Activated B cell treated with CpG ODN at 0.5 μM for 24 hours (primary cell): ENCODE data around the gene TEX14. TPM values are rescaled to one million over a fixed set of nuclear protein-coding genes. Genes with fewer than 3 reads are reported as not detected.

ENCODE experiments used
- ATAC-seq: fragments of 200-7000 bp; cut with Tn5 transposase; one replicate; pipeline ENCODE4 v1.10.0; 2021; ENCODE audit warnings: low read depth, mild to moderate bottlenecking, moderate library complexity
- CTCF ChIA-PET: fragments of 350-600 bp; sonication (Branson Sonifier 250); formaldehyde crosslinking; loops from one replicate; lab custom pipeline; 2021; ENCODE audit warnings: antibody characterized with exemption; lab: Charles Lee
- POLR2A ChIA-PET: fragments of 350-600 bp; sonication (Branson Sonifier 250); formaldehyde crosslinking; loops from one replicate; lab custom pipeline; 2021; ENCODE audit warnings: antibody characterized with exemption; lab: Charles Lee
- DNase-seq: peaks from one replicate; pipeline ENCODE4 v3.0.0; 2022
- H3K27ac Mint-ChIP-seq: one replicate; pipeline ENCODE4 v1.8.0; 2020; ENCODE audit warnings: mixed read lengths
- H3K27me3 Mint-ChIP-seq: one replicate; pipeline ENCODE4 v1.8.0; 2021; ENCODE audit warnings: mixed read lengths
- H3K36me3 Mint-ChIP-seq: one replicate; pipeline ENCODE4 v1.8.0; 2021; ENCODE audit warnings: low read depth, mixed read lengths
- H3K4me1 Mint-ChIP-seq: one replicate; pipeline ENCODE4 v1.8.0; 2021; ENCODE audit warnings: mixed read lengths
- H3K4me3 Mint-ChIP-seq: one replicate; pipeline ENCODE4 v1.8.0; 2020; ENCODE audit warnings: mild to moderate bottlenecking, mixed read lengths
- H3K9me3 Mint-ChIP-seq: one replicate; pipeline ENCODE4 v1.8.0; 2020; ENCODE audit warnings: mixed read lengths
- intact Hi-C: fragments of 100-400 bp; cut with micrococcal nuclease; formaldehyde crosslinking; loops from one replicate; pipeline ENCODE4 v1.15.1; 2024
- total RNA-seq: library from RNA; stranded (reverse); gene quantifications from 2 replicates; pipeline ENCODE4 v1.2.3, GENCODE V29; 2022
- TF ChIP-seq, protein P1 (sequence below): fragments of 200-600 bp; IDR thresholded peaks from one replicate; pipeline ENCODE4 v1.8.0; 2022; ENCODE audit warnings: antibody characterized with exemption, mild to moderate bottlenecking

The TEX14 gene
- total RNA-seq, 1 donor from 2014 or later: 0.16 TPM

DNA sequence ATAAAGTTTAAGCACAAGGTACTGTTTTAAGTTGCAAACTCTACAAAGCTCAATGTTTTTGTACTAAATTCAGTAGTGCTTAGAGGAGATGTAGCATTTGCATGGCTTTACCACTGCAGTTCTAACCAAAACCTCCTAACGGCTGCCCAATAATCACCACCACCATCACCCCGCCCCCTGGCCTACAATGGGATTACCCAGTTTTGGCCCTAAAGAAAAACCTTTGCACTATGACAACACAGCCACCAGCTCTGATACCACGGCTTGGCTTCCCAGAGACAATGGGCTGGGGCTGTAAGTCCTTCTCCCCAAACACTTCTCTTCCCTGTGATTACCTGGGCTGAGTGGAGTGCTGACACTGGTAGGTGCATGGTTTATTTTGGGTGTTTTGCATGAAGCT is 119.0 kb downstream of the TEX14 start:
- no peak for DNase-seq
- TF ChIP-seq, protein P1, sequence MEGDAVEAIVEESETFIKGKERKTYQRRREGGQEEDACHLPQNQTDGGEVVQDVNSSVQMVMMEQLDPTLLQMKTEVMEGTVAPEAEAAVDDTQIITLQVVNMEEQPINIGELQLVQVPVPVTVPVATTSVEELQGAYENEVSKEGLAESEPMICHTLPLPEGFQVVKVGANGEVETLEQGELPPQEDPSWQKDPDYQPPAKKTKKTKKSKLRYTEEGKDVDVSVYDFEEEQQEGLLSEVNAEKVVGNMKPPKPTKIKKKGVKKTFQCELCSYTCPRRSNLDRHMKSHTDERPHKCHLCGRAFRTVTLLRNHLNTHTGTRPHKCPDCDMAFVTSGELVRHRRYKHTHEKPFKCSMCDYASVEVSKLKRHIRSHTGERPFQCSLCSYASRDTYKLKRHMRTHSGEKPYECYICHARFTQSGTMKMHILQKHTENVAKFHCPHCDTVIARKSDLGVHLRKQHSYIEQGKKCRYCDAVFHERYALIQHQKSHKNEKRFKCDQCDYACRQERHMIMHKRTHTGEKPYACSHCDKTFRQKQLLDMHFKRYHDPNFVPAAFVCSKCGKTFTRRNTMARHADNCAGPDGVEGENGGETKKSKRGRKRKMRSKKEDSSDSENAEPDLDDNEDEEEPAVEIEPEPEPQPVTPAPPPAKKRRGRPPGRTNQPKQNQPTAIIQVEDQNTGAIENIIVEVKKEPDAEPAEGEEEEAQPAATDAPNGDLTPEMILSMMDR: no peak
- ChIA-PET CTCF (interaction anchor here (0.7 kb wide), 1 partner anchor 11 kb away, joined by 3 read pairs; no protein-coding TSS in a partner anchor), POLR2A (no interaction called here)
- Mint-ChIP-seq H3K27ac (no peak overlapping the region), H3K27me3 (no peaks in the 10 kb centered on the region), H3K36me3 (no peaks in the 10 kb centered on the region), H3K4me3 (no peak overlapping the region), H3K4me1 (no peaks in the 10 kb centered on the region), H3K9me3 (no peaks in the 10 kb centered on the region)
- intact Hi-C loops: no loop called here
- no peak for ATAC-seq

DNA sequence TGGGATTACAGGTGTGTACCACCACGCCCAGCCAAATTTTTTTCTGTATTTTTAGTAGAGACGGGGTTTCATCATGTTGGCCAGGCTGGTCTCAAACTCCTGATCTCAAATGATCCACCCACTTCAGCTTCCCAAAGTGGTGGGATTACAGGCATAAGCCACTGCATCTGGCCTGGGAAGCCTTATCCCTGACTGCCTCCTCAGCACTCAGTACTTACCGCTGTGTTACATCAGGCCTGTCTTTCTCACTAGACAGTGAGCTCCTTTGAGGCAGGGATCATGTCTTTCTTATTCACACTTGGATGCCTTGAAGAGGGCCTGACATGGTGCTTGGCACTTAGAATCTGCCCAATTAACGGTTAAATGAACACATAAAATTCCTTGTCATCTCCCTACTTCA is 121.1 kb downstream of the TEX14 start:
- ChIA-PET POLR2A (no interaction called here), CTCF (no interaction called here)
- TF ChIP-seq, protein P1: no peak
- Mint-ChIP-seq H3K9me3 (no peaks in the 10 kb centered on the region), H3K27me3 (no peaks in the 10 kb centered on the region), H3K4me3 (no peak overlapping the region), H3K4me1 (no peaks in the 10 kb centered on the region), H3K27ac (no peak overlapping the region), H3K36me3 (no peaks in the 10 kb centered on the region)
- ATAC-seq (no peak), DNase-seq (no peak)
- intact Hi-C loops: no loop called here

DNA sequence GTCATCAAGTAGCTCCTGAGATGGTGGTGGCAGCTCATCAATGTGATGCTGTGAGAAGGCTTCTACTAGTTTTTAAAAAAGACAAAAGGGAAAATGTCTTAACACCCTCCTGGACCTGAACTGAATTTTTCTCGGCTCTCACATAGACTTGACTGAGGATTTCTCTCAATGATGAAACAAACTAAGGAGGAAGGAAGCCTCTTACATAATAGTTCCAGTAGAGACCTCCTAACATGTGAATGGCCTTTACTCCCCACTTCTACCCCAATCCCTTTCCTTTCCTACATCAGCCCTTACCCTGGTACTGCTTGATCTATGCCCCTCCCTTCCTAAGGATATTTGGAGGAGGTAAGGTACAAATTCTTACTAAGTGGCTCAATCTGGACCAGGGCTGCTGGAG is 122.6 kb downstream of the TEX14 start:
- TF ChIP-seq, protein P1: no peak
- POLR2A ChIA-PET: no interaction called here
- Mint-ChIP-seq H3K27ac (no peak overlapping the region), H3K9me3 (no peaks in the 10 kb centered on the region), H3K4me1 (no peaks in the 10 kb centered on the region), H3K36me3 (no peaks in the 10 kb centered on the region), H3K4me3 (no peak overlapping the region), H3K27me3 (no peaks in the 10 kb centered on the region)
- CTCF ChIA-PET: no interaction called here
- ATAC-seq: no peak
- DNase-seq: no peak
- intact Hi-C loops: no loop called here

DNA sequence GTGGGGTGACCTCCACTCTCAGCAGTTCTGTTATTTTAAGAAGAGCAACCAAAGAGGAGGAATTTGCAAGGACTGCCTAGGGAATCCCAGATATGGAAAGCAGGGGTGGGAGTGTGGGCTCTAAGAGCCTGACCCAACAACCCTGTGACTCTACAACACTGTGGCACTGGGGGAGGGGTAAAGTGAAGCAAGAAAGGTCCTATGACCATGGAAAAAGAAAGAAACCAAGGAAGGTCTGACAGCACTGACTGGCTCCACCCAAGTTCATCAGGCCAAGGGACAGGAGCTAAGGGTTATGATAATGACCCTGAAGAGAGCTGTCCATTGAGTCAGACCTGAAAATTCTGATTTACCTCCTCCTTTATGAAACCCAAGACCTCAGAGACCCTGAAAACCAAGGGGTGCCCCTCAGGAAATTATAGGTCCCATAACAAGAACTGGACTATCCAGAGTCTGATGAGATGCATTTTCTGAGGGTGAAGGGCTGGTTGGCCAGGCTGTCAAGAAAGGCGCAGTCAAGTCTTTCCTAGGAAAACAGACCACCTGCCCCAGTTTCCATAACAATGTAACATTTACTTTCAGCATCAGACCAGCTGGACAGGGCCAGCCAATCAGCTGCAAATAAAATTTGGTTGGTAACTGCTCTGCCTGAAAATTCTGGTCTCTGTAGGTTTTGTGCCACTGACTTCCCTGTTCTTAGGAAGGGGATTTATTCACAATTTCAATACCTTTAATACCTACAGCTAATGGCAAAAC is 123.6 kb downstream of the TEX14 start:
- intact Hi-C loops: no loop called here
- CTCF ChIA-PET: no interaction called here
- ATAC-seq: no peak
- TF ChIP-seq, protein P1: no peak
- no peak overlapping the region for H3K4me3 Mint-ChIP-seq
- H3K9me3 Mint-ChIP-seq: no peaks in the 10 kb centered on the region
- no peaks in the 10 kb centered on the region for H3K4me1 Mint-ChIP-seq
- no peaks in the 10 kb centered on the region for H3K36me3 Mint-ChIP-seq
- POLR2A ChIA-PET: no interaction called here
- no peak overlapping the region for H3K27ac Mint-ChIP-seq
- no peaks in the 10 kb centered on the region for H3K27me3 Mint-ChIP-seq
- no peak for DNase-seq

DNA sequence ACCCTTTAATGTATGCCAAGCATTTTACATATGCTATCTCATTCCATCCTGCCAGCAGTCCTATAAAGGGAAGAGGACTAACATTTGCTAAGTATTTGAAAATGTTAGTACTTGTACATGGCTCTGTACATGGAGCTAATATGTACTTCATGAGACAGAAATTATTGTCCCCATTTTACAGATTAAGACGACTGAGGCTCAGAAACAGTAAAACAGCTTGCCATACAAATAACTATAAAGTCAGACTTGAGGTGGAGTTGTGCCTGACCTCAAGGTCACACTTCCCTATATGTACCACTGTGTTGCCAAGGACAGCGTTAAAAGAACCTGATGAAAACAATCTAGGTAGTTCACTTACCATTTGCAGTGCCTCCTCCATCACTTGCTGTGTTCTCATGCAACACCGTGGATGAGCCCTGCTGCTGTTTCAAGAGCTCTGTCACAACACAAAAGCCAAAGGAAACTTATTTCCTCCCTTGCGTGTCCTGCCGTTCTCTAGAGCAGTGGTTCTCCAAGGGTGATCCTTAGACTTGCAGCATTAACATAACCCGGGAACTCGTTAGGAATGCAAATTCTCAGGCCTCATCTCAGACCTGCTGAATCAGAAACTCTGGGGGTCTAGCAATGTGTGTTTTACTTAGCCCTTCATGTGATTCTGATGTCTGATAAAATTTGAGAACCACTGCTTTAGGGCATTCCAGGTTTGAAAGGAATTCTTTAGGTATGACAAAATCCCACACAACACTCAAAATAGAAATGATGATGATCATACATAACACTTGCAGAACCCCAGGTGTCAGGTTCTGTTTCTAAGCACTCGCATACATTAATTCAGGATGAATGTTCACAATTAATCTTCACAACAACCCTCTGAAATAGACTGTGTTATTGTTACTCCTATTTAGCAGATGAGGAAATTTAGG is 126.2 kb downstream of the TEX14 start:
- Mint-ChIP-seq H3K27ac (no peak overlapping the region), H3K9me3 (no peaks in the 10 kb centered on the region), H3K4me1 (no peaks in the 10 kb centered on the region), H3K4me3 (no peak overlapping the region), H3K27me3 (no peaks in the 10 kb centered on the region), H3K36me3 (no peaks in the 10 kb centered on the region)
- ChIA-PET CTCF (interaction anchor here (1.0 kb wide), 1 partner anchor 12 kb away, joined by 3 read pairs; no protein-coding TSS in a partner anchor), POLR2A (interaction anchor here (0.6 to 1.3 kb wide), 2 partner anchors 23 to 66 kb away, joined by 3 to 8 read pairs; no protein-coding TSS in a partner anchor)
- DNase-seq (no peak), ATAC-seq (no peak)
- TF ChIP-seq, protein P1: no peak
- intact Hi-C loops: no loop called here
